Mesothelial cell of epicardium (in vitro differentiated cells): ENCODE results near the gene SLC9A9. TPM values are rescaled to one million over a fixed set of nuclear protein-coding genes. Genes with fewer than 3 reads are reported as not detected.

Experiments
- DNase-seq, 2 experiments: peaks; one replicate each; pipeline ENCODE4 v3.0.0; 2021; ENCODE audit warnings: low spot score in 2 of 2; ENCODE audit not compliant: unreplicated experiment in 2 of 2
- H3K27ac Mint-ChIP-seq: 2 replicates; pipeline ENCODE4 v1.8.0; 2021; ENCODE audit warnings: mixed read lengths
- H3K27me3 Mint-ChIP-seq: 2 replicates; pipeline ENCODE4 v1.8.0; 2021; ENCODE audit warnings: low read depth, mixed read lengths
- H3K36me3 Mint-ChIP-seq: 2 replicates; pipeline ENCODE4 v1.8.0; 2021; ENCODE audit warnings: mixed read lengths
- H3K4me1 Mint-ChIP-seq: 2 replicates; pipeline ENCODE4 v1.8.0; 2021; ENCODE audit warnings: mixed read lengths
- H3K4me3 Mint-ChIP-seq: 2 replicates; pipeline ENCODE4 v1.8.0; 2021; ENCODE audit warnings: mild to moderate bottlenecking, moderate library complexity, mixed read lengths
- H3K9me3 Mint-ChIP-seq: 2 replicates; pipeline ENCODE4 v1.8.0; 2021; ENCODE audit warnings: mixed read lengths
- CTCF ChIP-seq: fragments of 200-600 bp; sonication (generic); IDR thresholded peaks from one replicate; pipeline ENCODE4 v1.5.0; 2021; ENCODE audit warnings: antibody characterized with exemption; ENCODE audit not compliant: unreplicated experiment
- total RNA-seq: library from RNA; stranded (reverse); gene quantifications from 3 replicates; pipeline ENCODE4 v1.2.1, GENCODE V29; 2021

Gene SLC9A9
- total RNA-seq, 1 donor from 2014 or later: 2.7 TPM

GRCh38 chr3:143617050-143617449 lies 231.2 kb downstream of the SLC9A9 start:
- TF ChIP-seq CTCF: no peak
- H3K9me3 Mint-ChIP-seq: peaks cover 13% of the 10 kb centered on the region
- no peaks in the 10 kb centered on the region for H3K4me1 Mint-ChIP-seq
- H3K27me3 Mint-ChIP-seq: peaks cover 9% of the 10 kb centered on the region
- no peak for DNase-seq
- no peaks in the 10 kb centered on the region for H3K36me3 Mint-ChIP-seq
- H3K4me3 Mint-ChIP-seq: no peak overlapping the region
- H3K27ac Mint-ChIP-seq: no peak overlapping the region

GRCh38 chr3:143613226-143613625 lies 235.0 kb downstream of the SLC9A9 start:
- no peaks in the 10 kb centered on the region for H3K9me3 Mint-ChIP-seq
- H3K4me1 Mint-ChIP-seq: no peaks in the 10 kb centered on the region
- H3K4me3 Mint-ChIP-seq: no peak overlapping the region
- H3K27me3 Mint-ChIP-seq: peaks cover 26% of the 10 kb centered on the region
- H3K36me3 Mint-ChIP-seq: no peaks in the 10 kb centered on the region
- DNase-seq: no peak
- H3K27ac Mint-ChIP-seq: no peak overlapping the region
- no peak for TF ChIP-seq CTCF

- no peaks in the 10 kb centered on the region for H3K36me3 Mint-ChIP-seq
- DNase-seq: no peak
- H3K4me3 Mint-ChIP-seq: no peak overlapping the region
- no peaks in the 10 kb centered on the region for H3K9me3 Mint-ChIP-seq
- no peak overlapping the region for H3K27ac Mint-ChIP-seq
- peaks cover 26% of the 10 kb centered on the region for H3K27me3 Mint-ChIP-seq
- H3K4me1 Mint-ChIP-seq: no peaks in the 10 kb centered on the region
- no peak for TF ChIP-seq CTCF
These were observed 235.7 kb downstream of the SLC9A9 start for GRCh38 chr3:143612541-143612940.

- Mint-ChIP-seq H3K27me3 (peaks cover 34% of the 10 kb centered on the region), H3K27ac (no peak overlapping the region), H3K4me1 (peaks cover 2% of the 10 kb centered on the region), H3K36me3 (no peaks in the 10 kb centered on the region), H3K4me3 (no peak overlapping the region), H3K9me3 (no peaks in the 10 kb centered on the region)
- TF ChIP-seq CTCF: no peak
- DNase-seq: no peak
These were observed 239.3 kb downstream of the SLC9A9 start for GRCh38 chr3:143608966-143609365.

GRCh38 chr3:143605233-143605950 lies 242.9 kb downstream of the SLC9A9 start:
- H3K4me1 Mint-ChIP-seq: peaks cover 7% of the 10 kb centered on the region
- no peaks in the 10 kb centered on the region for H3K9me3 Mint-ChIP-seq
- H3K36me3 Mint-ChIP-seq: no peaks in the 10 kb centered on the region
- no peak for TF ChIP-seq CTCF
- H3K27ac Mint-ChIP-seq: no peak overlapping the region
- no peak overlapping the region for H3K4me3 Mint-ChIP-seq
- no peak for DNase-seq
- peaks cover 45% of the 10 kb centered on the region for H3K27me3 Mint-ChIP-seq
